ENCODE results near the gene TAS2R30. TPM values are rescaled to one million over a fixed set of nuclear protein-coding genes. Genes with fewer than 3 reads are reported as not detected.
"Not testable (repeated sequence)": the region's sequence is repeated elsewhere in the genome, so short reads cannot be mapped to it uniquely, and the experiment has no call there.

The TAS2R30 gene
- total and polyA plus RNA-seq, 8 donors: 0.20 to 3.1 (median 0.43) TPM

- intact Hi-C loops (cut with DNase I): no loop called here
Observed at GRCh38 chr12:11107719-11108118, 26.7 kb downstream of the TAS2R30 start.

DNA sequence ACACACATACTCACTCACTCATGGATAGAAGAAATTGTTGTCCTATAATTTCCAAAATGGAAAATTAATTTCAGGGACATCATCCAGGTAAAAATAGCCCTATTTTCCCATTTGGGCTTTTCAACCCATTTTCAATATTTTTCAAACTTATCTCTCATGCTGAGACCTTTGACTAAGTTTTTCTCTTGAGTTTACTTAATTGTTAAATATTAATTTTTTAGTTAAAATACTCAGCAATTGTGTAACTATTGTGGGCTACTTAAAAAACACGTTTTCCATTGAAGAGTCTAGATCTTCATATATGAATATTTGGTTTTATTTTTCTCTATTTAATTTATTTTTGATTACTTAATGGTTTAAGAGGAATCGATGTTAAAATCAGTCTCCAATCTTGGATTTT is 28.2 kb downstream of the TAS2R30 start:
- intact Hi-C loops (cut with DNase I): no loop called here
- TF ChIP-seq, protein P1, sequence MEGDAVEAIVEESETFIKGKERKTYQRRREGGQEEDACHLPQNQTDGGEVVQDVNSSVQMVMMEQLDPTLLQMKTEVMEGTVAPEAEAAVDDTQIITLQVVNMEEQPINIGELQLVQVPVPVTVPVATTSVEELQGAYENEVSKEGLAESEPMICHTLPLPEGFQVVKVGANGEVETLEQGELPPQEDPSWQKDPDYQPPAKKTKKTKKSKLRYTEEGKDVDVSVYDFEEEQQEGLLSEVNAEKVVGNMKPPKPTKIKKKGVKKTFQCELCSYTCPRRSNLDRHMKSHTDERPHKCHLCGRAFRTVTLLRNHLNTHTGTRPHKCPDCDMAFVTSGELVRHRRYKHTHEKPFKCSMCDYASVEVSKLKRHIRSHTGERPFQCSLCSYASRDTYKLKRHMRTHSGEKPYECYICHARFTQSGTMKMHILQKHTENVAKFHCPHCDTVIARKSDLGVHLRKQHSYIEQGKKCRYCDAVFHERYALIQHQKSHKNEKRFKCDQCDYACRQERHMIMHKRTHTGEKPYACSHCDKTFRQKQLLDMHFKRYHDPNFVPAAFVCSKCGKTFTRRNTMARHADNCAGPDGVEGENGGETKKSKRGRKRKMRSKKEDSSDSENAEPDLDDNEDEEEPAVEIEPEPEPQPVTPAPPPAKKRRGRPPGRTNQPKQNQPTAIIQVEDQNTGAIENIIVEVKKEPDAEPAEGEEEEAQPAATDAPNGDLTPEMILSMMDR (IDR thresholded peaks at IDR 0.05): no peak
- Histone ChIP-seq H3K4me1 (no peaks in the 10 kb centered on the region), H3K27me3 (no peaks in the 10 kb centered on the region), H3K4me3 (no peak overlapping the region), H3K36me3 (no peaks in the 10 kb centered on the region), H3K27ac (no peak overlapping the region), H3K9me3 (peaks cover 0 to 13% of the 10 kb centered on the region in 2 donors)
- DNase-seq: no peak
- ATAC-seq: no peak

More at GRCh38 chr12:11107719-11108118, 26.7 kb downstream of the TAS2R30 start:
- Histone ChIP-seq H3K4me1 (no peaks in the 10 kb centered on the region), H3K27ac (no peak overlapping the region), H3K4me3 (no peak overlapping the region), H3K27me3 (no peaks in the 10 kb centered on the region), H3K9me3 (peaks cover 0 to 23% of the 10 kb centered on the region in 2 donors), H3K36me3 (no peaks in the 10 kb centered on the region)
- ATAC-seq (no peak), DNase-seq (no peak)
- TF ChIP-seq, protein P1 (IDR thresholded peaks at IDR 0.05): no peak

DNA sequence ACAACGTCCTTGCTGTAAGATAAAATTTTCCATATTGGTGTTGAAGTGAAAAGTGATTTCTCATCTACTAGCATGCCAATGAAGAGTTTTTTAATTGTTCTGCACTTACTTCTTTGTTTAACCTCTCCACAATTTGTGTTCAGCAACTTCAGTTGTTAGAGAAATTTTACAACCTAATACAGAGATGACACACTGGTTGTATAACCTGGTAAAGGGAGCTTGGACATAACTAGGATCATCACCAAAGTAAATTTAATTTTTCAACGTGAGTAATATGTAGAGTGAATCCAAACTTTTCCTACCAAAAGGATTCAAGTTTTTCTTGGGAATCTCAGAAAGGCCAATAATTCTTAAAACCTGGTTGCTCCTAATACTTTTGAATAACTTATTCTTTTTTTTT is 28.9 kb downstream of the TAS2R30 start:
- Histone ChIP-seq H3K4me1 (no peaks in the 10 kb centered on the region), H3K27me3 (no peaks in the 10 kb centered on the region), H3K9me3 (peaks cover 0 to 5% of the 10 kb centered on the region in 2 donors), H3K36me3 (no peaks in the 10 kb centered on the region), H3K4me3 (no peak overlapping the region), H3K27ac (no peak overlapping the region)
- no peak for DNase-seq
- no peak for ATAC-seq
- intact Hi-C loops (cut with DNase I): no loop called here
- TF ChIP-seq, protein P1 (IDR thresholded peaks at IDR 0.05): no peak

DNA sequence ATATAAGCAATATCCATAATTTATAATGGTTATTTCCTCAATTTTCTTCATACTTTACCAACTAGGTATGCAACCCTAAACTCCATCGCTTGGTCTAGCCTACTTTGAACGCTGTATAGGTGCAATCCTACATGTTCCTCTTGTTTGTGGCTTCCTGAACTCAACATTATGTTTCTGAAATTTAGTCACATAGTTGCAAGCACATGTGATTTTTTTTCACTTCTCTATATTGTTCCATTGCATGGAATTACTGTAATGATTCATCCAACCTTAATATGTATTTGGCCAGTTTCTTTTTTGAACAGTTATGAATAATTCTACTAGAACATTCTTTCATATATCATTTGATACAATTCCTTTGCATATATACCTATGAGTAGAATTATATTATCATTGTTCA is 39.5 kb downstream of the TAS2R30 start:
- intact Hi-C loops (cut with DNase I); H3K4me3 ChIP-seq: not testable (repeated sequence)

DNA sequence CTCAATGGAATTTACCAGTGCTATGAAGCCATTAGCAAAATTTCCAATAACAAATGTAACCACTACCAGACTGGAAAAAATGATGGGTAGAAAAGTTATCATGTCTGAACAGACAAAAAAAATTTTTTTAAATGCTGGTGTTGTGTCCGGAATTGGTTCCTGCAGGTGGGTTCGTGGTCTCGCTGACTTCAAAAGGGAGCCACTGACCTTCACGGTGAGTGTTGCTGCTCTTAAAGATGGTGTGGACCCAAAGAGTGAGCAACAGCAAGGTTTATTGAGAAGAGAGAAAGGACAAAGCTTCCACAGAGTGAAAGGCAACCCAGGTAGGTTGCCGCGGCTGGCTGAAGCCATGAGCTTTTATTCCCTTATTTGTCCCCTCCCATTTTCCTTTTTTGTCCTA is 42.3 kb downstream of the TAS2R30 start, which contains the start of gene TAS2R43:
TSS of gene TAS2R43 (minus strand) at position 186 of the 400 bp plus-strand sequence. CDS start at position 102, 84 bp downstream.
- TF ChIP-seq, protein P1 (IDR thresholded peaks at IDR 0.05): no peak
- ATAC-seq: no peak
- Histone ChIP-seq H3K36me3 (no peaks in the 10 kb centered on the region), H3K9me3 (no peaks in the 10 kb centered on the region), H3K27ac (no peak within 1 kb of the TSS), H3K27me3 (no peaks in the 10 kb centered on the region), H3K4me3 (no peak within 1 kb of the TSS), H3K4me1 (no peaks in the 10 kb centered on the region)
- intact Hi-C loops (cut with DNase I): no loop called here
- no peak for DNase-seq

More for the DNA sequence above, 39.5 kb downstream of the TAS2R30 start:
- H3K27me3 ChIP-seq, DNase-seq, H3K4me1 ChIP-seq, H3K36me3 ChIP-seq, ATAC-seq, H3K27ac ChIP-seq, H3K9me3 ChIP-seq: not testable (repeated sequence)

DNA sequence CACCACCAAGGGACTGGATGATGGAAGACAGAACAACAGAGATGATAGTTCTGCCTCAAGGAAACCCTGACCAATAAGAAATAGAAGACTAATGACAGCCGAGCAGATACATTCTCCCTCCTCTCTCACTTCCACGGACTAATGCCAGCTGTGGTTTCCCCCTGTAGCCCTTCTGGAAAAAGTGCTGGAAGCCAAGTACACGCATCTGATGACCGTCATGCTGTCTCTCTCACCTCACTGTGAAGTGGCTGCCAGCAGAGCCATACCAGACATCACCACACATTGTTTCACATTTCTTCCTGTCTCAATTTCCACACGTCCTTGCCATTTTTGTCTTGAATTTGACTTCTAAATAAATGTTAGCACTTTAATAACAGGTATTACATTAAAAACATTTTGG is 45.2 kb downstream of the TAS2R30 start:
- intact Hi-C loops (cut with DNase I): no loop called here
- Histone ChIP-seq H3K36me3 (no peaks in the 10 kb centered on the region), H3K27me3 (no peaks in the 10 kb centered on the region), H3K4me3 (no peak overlapping the region), H3K4me1 (no peaks in the 10 kb centered on the region), H3K27ac (no peak overlapping the region), H3K9me3 (no peaks in the 10 kb centered on the region)
- no peak for ATAC-seq
- TF ChIP-seq, protein P1 (IDR thresholded peaks at IDR 0.05): no peak
- no peak for DNase-seq

Data from left lung (tissue), 10 donors.